Transverse colon (tissue), 4 donors: ENCODE measurements around the gene CDC14B.

Experiments
- POLR2AphosphoS5 ChIP-seq, 3 donors: sonication (generic); formaldehyde crosslinking; IDR thresholded peaks; one replicate each; pipeline ENCODE4 v1.6.1; 2016; ENCODE audit warnings: antibody characterized with exemption in 3 of 3
- TF ChIP-seq, protein P1 (sequence below), 5 experiments: fragments of 200-600 bp in 3 of 5; fragments of 450-650 bp in 2 of 5; sonication (generic) in 3 of 5; IDR thresholded peaks; 1 replicate in 2 of 5; 2 replicates in 3 of 5; pipeline ENCODE4 v1.5.1; 2016 to 2017; ENCODE audit warnings: antibody characterized with exemption in 5 of 5, inconsistent platforms in 3 of 5, mild to moderate bottlenecking in 2 of 5, moderate library complexity in 1 of 5

DNA sequence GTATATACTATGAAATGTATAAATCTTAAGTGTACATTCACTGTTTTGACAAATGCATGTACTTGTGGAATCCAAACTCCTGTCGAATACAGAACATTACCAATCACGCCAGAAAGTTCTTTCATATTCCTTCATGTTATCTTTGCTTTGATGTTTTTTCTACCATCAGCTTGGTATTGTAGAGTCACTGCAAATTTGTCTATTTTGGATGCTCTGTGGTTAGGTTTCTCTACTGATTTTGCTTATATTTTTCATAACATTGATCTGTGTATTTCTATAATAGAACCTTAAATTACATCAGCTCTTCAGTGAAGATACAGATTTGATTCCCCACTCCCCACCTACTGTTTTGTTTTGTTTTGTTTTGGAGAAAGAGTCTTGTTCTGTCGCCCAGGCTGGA is 138.9 kb downstream of the CDC14B start:
- TF ChIP-seq, protein P1, sequence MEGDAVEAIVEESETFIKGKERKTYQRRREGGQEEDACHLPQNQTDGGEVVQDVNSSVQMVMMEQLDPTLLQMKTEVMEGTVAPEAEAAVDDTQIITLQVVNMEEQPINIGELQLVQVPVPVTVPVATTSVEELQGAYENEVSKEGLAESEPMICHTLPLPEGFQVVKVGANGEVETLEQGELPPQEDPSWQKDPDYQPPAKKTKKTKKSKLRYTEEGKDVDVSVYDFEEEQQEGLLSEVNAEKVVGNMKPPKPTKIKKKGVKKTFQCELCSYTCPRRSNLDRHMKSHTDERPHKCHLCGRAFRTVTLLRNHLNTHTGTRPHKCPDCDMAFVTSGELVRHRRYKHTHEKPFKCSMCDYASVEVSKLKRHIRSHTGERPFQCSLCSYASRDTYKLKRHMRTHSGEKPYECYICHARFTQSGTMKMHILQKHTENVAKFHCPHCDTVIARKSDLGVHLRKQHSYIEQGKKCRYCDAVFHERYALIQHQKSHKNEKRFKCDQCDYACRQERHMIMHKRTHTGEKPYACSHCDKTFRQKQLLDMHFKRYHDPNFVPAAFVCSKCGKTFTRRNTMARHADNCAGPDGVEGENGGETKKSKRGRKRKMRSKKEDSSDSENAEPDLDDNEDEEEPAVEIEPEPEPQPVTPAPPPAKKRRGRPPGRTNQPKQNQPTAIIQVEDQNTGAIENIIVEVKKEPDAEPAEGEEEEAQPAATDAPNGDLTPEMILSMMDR (IDR thresholded peaks at IDR 0.05): no peak
- no peak for TF ChIP-seq POLR2AphosphoS5 (IDR thresholded peaks at IDR 0.05)
